ENCODE measurements around the gene MAST3. TPM values are rescaled to one million over a fixed set of nuclear protein-coding genes. Genes with fewer than 3 reads are reported as not detected.

MAST3 gene
- polyA plus RNA-seq, 1 experiment = 2.8 TPM

DNA sequence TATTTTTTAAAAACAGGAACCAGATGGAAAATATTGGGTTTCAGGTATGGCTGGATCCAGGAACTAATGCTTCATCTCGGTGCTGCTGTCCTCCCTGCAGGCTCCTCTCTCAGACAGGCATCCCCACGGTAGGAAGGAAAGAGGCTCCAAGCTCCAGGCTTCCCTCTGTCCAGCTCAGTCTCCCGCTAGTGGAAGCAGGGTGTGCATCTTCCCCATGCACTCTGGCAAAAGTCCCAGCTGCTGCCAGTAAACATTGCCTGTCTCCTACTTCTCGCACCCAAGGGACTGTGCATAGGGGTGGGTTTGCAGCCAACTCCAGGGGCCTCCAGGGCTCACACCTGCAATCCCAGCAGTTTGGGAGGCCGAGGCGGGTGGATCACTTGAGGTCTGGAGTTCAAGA lies 40.0 kb upstream of the MAST3 start:
- TF ChIP-seq CTCF (IDR thresholded peaks at IDR 0.05; ENCODE audit: insufficient read depth, low read depth, low read length) = no peak
- Histone ChIP-seq H3K4me3 (ENCODE audit: low read depth, low read length) (no peak overlapping the region), H3K36me3 (ENCODE audit: control insufficient read depth, insufficient read depth, low read length) (no peaks in the 10 kb centered on the region), H3K27me3 (ENCODE audit: control insufficient read depth, insufficient read depth, low read length) (no peaks in the 10 kb centered on the region; the same call in 1 of the 2 replicates)
- DNase-seq (ENCODE audit: low read depth) = no peak
- CTCF ChIA-PET = interaction anchor here (0.8 to 8.4 kb wide), 16 partner anchors 11 to 125 kb away, joined by 3 to 120 read pairs (median 4); partner anchors contain the start of genes ARRDC2, CCDC124 and MAST3
- POLR2A ChIA-PET = no interaction called here

DNA sequence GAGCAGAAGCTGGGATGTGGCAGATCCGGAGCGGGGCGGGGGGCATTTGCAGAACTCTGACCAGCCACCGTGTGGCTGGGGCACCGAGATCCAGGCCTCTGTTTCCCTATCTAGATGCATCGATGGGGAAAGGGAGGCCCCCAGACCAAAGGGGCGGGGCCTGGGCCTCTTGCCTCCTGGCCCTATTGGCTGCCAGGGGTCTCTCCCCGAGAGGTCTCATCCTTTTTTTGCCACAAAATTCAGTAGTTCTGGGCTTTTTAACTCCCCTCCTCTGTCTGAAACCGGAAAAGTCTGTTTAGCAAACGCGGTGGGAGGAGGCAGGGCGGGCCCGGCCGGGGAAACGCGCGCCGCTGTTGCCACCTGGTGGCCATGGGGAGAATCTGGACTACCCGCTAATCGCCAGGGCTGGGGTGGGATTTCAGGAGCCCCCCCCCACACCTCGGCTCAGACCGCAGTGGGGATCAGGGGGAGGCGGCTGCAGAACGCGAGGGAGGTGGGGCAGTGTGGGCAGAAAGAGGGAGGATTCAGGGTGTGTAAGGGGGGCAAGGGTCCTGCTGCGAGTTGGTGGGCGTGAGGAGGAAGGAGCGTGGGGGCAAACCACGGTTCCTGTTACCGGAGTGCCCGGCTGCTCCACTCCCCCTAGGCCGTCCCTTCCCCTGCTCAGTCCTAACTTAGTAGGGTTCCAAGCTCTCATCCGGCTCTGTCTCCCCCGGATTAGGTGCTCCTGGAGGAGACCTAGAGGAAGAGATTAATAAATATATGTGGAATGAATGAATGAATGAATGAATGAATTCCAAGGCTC lies 39.2 kb upstream of the MAST3 start:
- ChIA-PET POLR2A (no interaction called here), CTCF (interaction anchor here (0.6 to 8.4 kb wide), 26 partner anchors 10 to 126 kb away, joined by 3 to 120 read pairs (median 4); partner anchors contain the start of genes ARRDC2, CCDC124 and MAST3)
- Histone ChIP-seq H3K36me3 (ENCODE audit: control insufficient read depth, insufficient read depth, low read length) (no peaks in the 10 kb centered on the region), H3K27me3 (ENCODE audit: control insufficient read depth, insufficient read depth, low read length) (no peaks in the 10 kb centered on the region; the same call in 1 of the 2 replicates), H3K4me3 (ENCODE audit: low read depth, low read length) (no peak overlapping the region)
- peak; percentile 90 for TF ChIP-seq CTCF (IDR thresholded peaks at IDR 0.05; ENCODE audit: insufficient read depth, low read depth, low read length)
- no peak for DNase-seq (ENCODE audit: low read depth)

DNA sequence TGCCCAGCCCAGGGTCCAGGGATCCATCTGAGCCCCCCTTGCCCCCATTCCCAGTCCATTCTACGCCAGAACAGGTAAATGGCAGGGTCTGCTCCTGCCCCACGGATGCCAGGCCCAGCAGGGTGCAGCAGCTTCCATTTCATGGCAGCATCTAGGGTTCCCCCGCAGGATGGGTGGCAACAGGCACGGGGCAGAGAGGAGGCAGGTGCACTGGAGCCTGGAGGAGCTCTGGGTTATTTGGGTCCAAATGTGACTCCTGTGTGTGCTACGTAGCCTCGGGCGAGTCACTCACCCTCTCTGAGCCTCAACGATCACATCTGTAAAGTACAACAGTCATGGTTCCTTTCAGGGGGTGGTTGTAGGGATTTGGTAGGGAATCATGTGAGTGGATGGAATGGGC lies 38.3 kb upstream of the MAST3 start:
- H3K27me3 ChIP-seq (ENCODE audit: control insufficient read depth, insufficient read depth, low read length) = no peaks in the 10 kb centered on the region; the same call in 1 of the 2 replicates
- no peak for DNase-seq (ENCODE audit: low read depth)
- POLR2A ChIA-PET = no interaction called here
- H3K36me3 ChIP-seq (ENCODE audit: control insufficient read depth, insufficient read depth, low read length) = no peaks in the 10 kb centered on the region
- CTCF ChIA-PET = interaction anchor here (0.6 to 8.4 kb wide), 19 partner anchors 9 to 193 kb away, joined by 3 to 120 read pairs (median 4); partner anchors contain the start of genes ARRDC2, CCDC124 and MAST3
- no peak overlapping the region for H3K4me3 ChIP-seq (ENCODE audit: low read depth, low read length)
- TF ChIP-seq CTCF (IDR thresholded peaks at IDR 0.05; ENCODE audit: insufficient read depth, low read depth, low read length) = no peak

DNA sequence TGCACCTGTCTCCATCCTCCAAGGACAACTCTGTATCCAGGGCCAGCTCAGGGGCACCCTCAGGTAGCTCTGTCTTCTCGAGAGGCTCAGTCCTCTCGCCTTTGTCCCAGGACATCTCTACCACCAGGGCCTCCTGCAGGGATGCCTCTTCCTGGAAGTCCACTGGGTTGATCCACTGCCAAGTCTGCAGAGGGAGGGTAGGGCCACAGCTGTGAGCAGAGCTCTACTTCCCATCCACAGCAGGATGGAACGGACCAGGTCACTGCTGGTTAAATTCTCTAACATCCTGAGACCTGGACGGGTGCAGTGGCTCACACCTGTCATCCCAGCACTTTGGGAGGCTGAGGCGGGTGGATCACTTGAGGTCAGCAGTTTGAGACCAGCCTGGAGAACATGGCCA lies 37.7 kb upstream of the MAST3 start:
- Histone ChIP-seq H3K27me3 (ENCODE audit: control insufficient read depth, insufficient read depth, low read length) (no peaks in the 10 kb centered on the region; the same call in 1 of the 2 replicates), H3K36me3 (ENCODE audit: control insufficient read depth, insufficient read depth, low read length) (no peaks in the 10 kb centered on the region), H3K4me3 (ENCODE audit: low read depth, low read length) (no peak overlapping the region)
- CTCF ChIA-PET = interaction anchor here (0.7 to 8.4 kb wide), 10 partner anchors 11 to 200 kb away, joined by 3 to 120 read pairs (median 4); partner anchors contain the start of genes ARRDC2, CCDC124 and RPL18A
- TF ChIP-seq CTCF (IDR thresholded peaks at IDR 0.05; ENCODE audit: insufficient read depth, low read depth, low read length) = no peak
- POLR2A ChIA-PET = no interaction called here
- DNase-seq (ENCODE audit: low read depth) = no peak

DNA sequence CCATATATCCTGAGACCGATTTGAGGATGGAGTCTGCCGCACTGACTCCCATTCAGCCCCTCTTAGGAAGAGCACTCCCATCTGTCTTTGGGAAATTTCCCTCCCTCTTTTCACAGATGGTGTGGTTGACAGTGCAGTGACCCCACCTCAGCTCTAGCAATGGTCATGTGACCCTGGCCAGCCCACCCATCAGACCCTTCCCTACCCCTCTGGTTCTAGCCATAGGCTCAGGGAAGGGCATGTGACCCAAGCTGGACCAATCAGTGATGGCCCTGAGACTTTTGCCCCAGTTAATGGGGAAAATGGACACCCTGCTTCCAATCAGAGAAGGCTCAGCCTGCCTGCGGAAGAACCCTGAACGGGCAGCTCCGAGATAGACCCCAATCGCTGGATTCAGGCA lies 37.1 kb upstream of the MAST3 start:
- ChIA-PET CTCF (interaction anchor here (0.7 to 8.4 kb wide), 6 partner anchors 40 to 201 kb away, joined by 3 to 120 read pairs (median 4); partner anchors contain the start of genes ARRDC2, CCDC124 and RPL18A), POLR2A (no interaction called here)
- Histone ChIP-seq H3K27me3 (ENCODE audit: control insufficient read depth, insufficient read depth, low read length) (no peaks in the 10 kb centered on the region; the same call in 1 of the 2 replicates), H3K4me3 (ENCODE audit: low read depth, low read length) (no peak overlapping the region), H3K36me3 (ENCODE audit: control insufficient read depth, insufficient read depth, low read length) (no peaks in the 10 kb centered on the region)
- no peak for TF ChIP-seq CTCF (IDR thresholded peaks at IDR 0.05; ENCODE audit: insufficient read depth, low read depth, low read length)
- no peak for DNase-seq (ENCODE audit: low read depth)
